Peyer's patch (tissue), 4 donors: ENCODE results near the gene HOXD13.

Source experiments
- CTCF ChIP-seq, 6 experiments: fragments of 450-650 bp in 4 of 6; fragments of 200-600 bp in 2 of 6; sonication (generic) in 1 of 6; IDR thresholded peaks; one replicate each; pipeline ENCODE4 v1.5.1; 2017 to 2019; ENCODE audit warnings: antibody characterized with exemption in 6 of 6, mild to moderate bottlenecking in 3 of 6, moderate library complexity in 1 of 6
- POLR2A ChIP-seq, 2 donors: fragments of 450-650 bp; IDR thresholded peaks; one replicate each; pipeline ENCODE4 v1.5.1; 2017; ENCODE audit warnings: antibody characterized with exemption in 2 of 2, mild to moderate bottlenecking in 2 of 2, moderate library complexity in 2 of 2

GRCh38 chr2:176099159-176099727 is 6.7 kb downstream of the HOXD13 start:
- TF ChIP-seq POLR2A (IDR thresholded peaks at IDR 0.05), result no peak
- no peak for TF ChIP-seq CTCF (IDR thresholded peaks at IDR 0.05)
